ENCODE measurements around the gene MRPL36. TPM values are rescaled to one million over a fixed set of nuclear protein-coding genes. Genes with fewer than 3 reads are reported as not detected.
A peak's percentile ranks its signal among the peaks of the same experiment; 100 is the strongest.

MRPL36 gene
- total RNA-seq (29.6 TPM), polyA plus RNA-seq (ENCODE audit: insufficient read depth, low read depth, low replicate concordance) (96.7 TPM)
- long read RNA-seq, donor 1, transcript MRPL36-204 (2 exons, 686 nt) = minor isoform, 7 of 41 reads
- long read RNA-seq, donor 1, transcript MRPL36-202 (2 exons, 610 nt) = major isoform, 13 of 41 reads
- long read RNA-seq, donor 1, partial matches to known transcripts = 21 of 41 reads
- long read RNA-seq, donor 1, other reads (novel, unspliced or antisense) = 0 of 41 reads
- long read RNA-seq, donor 2, transcript MRPL36-204 (2 exons, 686 nt) = minor isoform, 7 of 271 reads
- long read RNA-seq, donor 2, transcript MRPL36-202 (2 exons, 610 nt) = major isoform, 12 of 271 reads
- long read RNA-seq, donor 2, partial matches to known transcripts = 66 of 271 reads
- long read RNA-seq, donor 2, other reads (novel, unspliced or antisense) = 186 of 271 reads
- long read RNA-seq, donor 3, transcript MRPL36-202 (2 exons, 610 nt) = major isoform, 19 of 432 reads
- long read RNA-seq, donor 3, transcript MRPL36-204 (2 exons, 686 nt) = minor isoform, 7 of 432 reads
- long read RNA-seq, donor 3, partial matches to known transcripts = 101 of 432 reads
- long read RNA-seq, donor 3, other reads (novel, unspliced or antisense) = 304 of 432 reads
- long read RNA-seq, donor 4, transcript MRPL36-204 (2 exons, 686 nt) = major isoform, 11 of 314 reads
- long read RNA-seq, donor 4, transcript MRPL36-202 (2 exons, 610 nt) = minor isoform, 7 of 314 reads
- long read RNA-seq, donor 4, partial matches to known transcripts = 12 of 314 reads
- long read RNA-seq, donor 4, other reads (novel, unspliced or antisense) = 284 of 314 reads
- long read RNA-seq, donor 5, transcript MRPL36-202 (2 exons, 610 nt) = major isoform, 5 of 5 reads
- long read RNA-seq, donor 5, partial matches to known transcripts = 0 of 5 reads
- long read RNA-seq, donor 5, other reads (novel, unspliced or antisense) = 0 of 5 reads
- long read RNA-seq, donor 6, transcript MRPL36-202 (2 exons, 610 nt) = major isoform, 60 of 608 reads
- long read RNA-seq, donor 6, transcript MRPL36-204 (2 exons, 686 nt) = minor isoform, 27 of 608 reads
- long read RNA-seq, donor 6, partial matches to known transcripts = 133 of 608 reads
- long read RNA-seq, donor 6, other reads (novel, unspliced or antisense) = 387 of 608 reads
- long read RNA-seq, donor 7, partial matches to known transcripts = 0 of 25 reads
- long read RNA-seq, donor 7, other reads (novel, unspliced or antisense) = 21 of 25 reads
- long read RNA-seq, donor 8, transcript MRPL36-204 (2 exons, 686 nt) = minor isoform, 16 of 61 reads
- long read RNA-seq, donor 8, transcript MRPL36-202 (2 exons, 610 nt) = major isoform, 26 of 61 reads
- long read RNA-seq, donor 8, partial matches to known transcripts = 19 of 61 reads
- long read RNA-seq, donor 8, other reads (novel, unspliced or antisense) = 0 of 61 reads
- long read RNA-seq, donor 9, transcript MRPL36-204 (2 exons, 686 nt) = minor isoform, 7 of 22 reads
- long read RNA-seq, donor 9, transcript MRPL36-202 (2 exons, 610 nt) = major isoform, 15 of 22 reads
- long read RNA-seq, donor 9, partial matches to known transcripts = 0 of 22 reads
- long read RNA-seq, donor 9, other reads (novel, unspliced or antisense) = 0 of 22 reads
- long read RNA-seq, donor 10, transcript MRPL36-202 (2 exons, 610 nt) = major isoform, 14 of 21 reads
- long read RNA-seq, donor 10, transcript MRPL36-204 (2 exons, 686 nt) = minor isoform, 6 of 21 reads
- long read RNA-seq, donor 10, partial matches to known transcripts = 0 of 21 reads
- long read RNA-seq, donor 10, other reads (novel, unspliced or antisense) = 0 of 21 reads

DNA sequence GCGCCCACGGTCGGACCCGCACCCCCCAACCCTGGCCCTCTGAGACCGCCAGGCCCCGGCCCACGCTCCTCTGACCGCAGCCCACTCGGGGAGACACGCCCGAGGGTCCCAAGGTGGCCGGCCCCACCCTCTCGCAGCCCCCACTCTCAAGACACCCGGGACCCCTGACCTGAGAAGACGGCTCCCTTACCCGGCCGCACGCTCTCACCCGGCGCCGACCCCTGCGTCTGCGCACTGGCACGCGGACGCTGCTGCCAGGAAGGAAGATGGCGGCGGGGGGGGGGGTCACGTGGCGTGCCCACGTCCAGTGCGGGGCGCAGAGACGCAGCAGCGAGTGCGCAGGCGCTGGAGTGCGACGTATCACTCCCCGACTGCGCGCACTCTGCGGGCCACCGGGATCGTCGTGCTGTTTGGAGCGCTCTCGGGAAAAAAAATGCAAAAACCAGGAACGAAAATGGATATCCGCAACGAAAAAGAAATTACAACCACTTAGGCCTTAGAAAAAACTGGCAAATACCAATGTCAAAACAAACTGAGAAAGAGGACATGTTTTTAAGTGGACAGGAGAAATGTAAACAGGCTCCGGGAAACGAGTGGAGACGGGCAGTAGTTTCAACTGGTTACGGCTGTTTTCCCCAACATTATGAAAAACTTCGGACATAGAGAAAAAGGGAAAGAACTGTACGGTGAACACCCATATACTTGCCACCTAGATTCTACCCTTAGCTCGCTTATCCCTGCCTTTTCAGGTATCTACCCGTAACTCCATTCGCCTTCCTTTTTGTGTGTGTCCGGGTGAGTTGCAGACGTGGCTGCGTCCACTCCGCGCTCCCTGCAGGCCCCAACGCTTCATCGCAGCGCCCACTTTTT is at the start of gene MRPL36:
TSS of gene MRPL36 (minus strand) at position 236 of the 870 bp plus-strand sequence. CDS start 902 bp downstream, outside the sequence.
- H3K4me1 ChIP-seq (ENCODE audit: control insufficient read depth in 2 of 3, insufficient read depth in 2 of 3, low read depth in 1 of 3, low read length in 3 of 3) = peaks cover 0 to 11% (median 6%) of the 10 kb centered on the region in 3 donors
- H3K27me3 ChIP-seq (ENCODE audit: control insufficient read depth, insufficient read depth, low read length) = no peaks in the 10 kb centered on the region
- TF ChIP-seq, protein P1, sequence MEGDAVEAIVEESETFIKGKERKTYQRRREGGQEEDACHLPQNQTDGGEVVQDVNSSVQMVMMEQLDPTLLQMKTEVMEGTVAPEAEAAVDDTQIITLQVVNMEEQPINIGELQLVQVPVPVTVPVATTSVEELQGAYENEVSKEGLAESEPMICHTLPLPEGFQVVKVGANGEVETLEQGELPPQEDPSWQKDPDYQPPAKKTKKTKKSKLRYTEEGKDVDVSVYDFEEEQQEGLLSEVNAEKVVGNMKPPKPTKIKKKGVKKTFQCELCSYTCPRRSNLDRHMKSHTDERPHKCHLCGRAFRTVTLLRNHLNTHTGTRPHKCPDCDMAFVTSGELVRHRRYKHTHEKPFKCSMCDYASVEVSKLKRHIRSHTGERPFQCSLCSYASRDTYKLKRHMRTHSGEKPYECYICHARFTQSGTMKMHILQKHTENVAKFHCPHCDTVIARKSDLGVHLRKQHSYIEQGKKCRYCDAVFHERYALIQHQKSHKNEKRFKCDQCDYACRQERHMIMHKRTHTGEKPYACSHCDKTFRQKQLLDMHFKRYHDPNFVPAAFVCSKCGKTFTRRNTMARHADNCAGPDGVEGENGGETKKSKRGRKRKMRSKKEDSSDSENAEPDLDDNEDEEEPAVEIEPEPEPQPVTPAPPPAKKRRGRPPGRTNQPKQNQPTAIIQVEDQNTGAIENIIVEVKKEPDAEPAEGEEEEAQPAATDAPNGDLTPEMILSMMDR (IDR thresholded peaks at IDR 0.05; ENCODE audit: borderline replicate concordance, extremely low read depth, insufficient read depth) = peak; percentile 4
- H3K27ac ChIP-seq (ENCODE audit: low read depth in 2 of 2, low read length in 2 of 2) = peak within 1 kb of the TSS; percentile 76 to 82
- H3K4me3 ChIP-seq (ENCODE audit: low read length in 3 of 3) = peak within 1 kb of the TSS; percentile 68 to 93 (median 79)
- peak within 1 kb of the TSS; percentile 66 to 84 (median 72) for H3K9ac ChIP-seq (ENCODE audit: low read length in 3 of 3)
- intact Hi-C loops (cut with DNase I) = no loop called here
- H3K36me3 ChIP-seq (ENCODE audit: control insufficient read depth in 2 of 3, insufficient read depth in 3 of 3, low read length in 3 of 3) = peaks cover 15 to 30% (median 16%) of the 10 kb centered on the region in 3 donors
- peak; percentile 95 to 98 (median 97) for DNase-seq
- H3K9me3 ChIP-seq (ENCODE audit: control insufficient read depth in 2 of 3, insufficient read depth in 1 of 3, low read length in 3 of 3) = no peaks in the 10 kb centered on the region
- FAIRE-seq = no peak

DNA sequence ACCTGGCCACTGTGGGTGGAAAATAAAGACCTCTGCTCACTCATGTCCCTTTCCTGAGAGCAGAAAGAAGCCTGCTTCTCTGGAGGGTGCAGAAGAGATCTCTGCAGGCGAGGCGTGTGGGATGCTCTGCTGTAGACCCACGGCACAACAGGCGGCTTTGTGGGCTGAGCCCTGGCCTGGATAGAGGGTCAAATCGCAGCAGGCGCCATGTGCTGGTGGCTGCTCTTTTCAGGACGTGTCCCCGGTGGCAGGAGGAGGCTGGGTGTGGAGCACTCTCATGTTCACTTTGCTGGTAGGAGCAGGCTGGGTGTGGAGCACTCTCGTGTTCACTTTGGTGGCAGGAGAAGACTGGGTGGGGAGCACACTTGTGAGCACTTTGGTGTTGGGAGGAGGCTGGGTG is 48.0 kb upstream of the MRPL36 start:
- FAIRE-seq (no peak), DNase-seq (peak in 1 of 5 donors; percentile 29)
- no peaks in the 10 kb centered on the region for H3K36me3 ChIP-seq (ENCODE audit: control insufficient read depth in 2 of 3, insufficient read depth in 3 of 3, low read length in 3 of 3)
- TF ChIP-seq, protein P1 (IDR thresholded peaks at IDR 0.05; ENCODE audit: borderline replicate concordance, extremely low read depth, insufficient read depth) = no peak
- intact Hi-C loops (cut with DNase I) = no loop called here
- H3K27ac ChIP-seq (ENCODE audit: low read depth in 2 of 2, low read length in 2 of 2) = no peak overlapping the region
- no peaks in the 10 kb centered on the region for H3K4me1 ChIP-seq (ENCODE audit: control insufficient read depth in 2 of 3, insufficient read depth in 2 of 3, low read depth in 1 of 3, low read length in 3 of 3)
- no peak overlapping the region for H3K4me3 ChIP-seq (ENCODE audit: low read length in 3 of 3)
- no peaks in the 10 kb centered on the region for H3K9me3 ChIP-seq (ENCODE audit: control insufficient read depth in 2 of 3, insufficient read depth in 1 of 3, low read length in 3 of 3)
- peaks cover 14% of the 10 kb centered on the region for H3K27me3 ChIP-seq (ENCODE audit: control insufficient read depth, insufficient read depth, low read length)
- H3K9ac ChIP-seq (ENCODE audit: low read length in 3 of 3) = no peak overlapping the region
